ENCODE measurements around the gene LYPD6B. TPM values are rescaled to one million over a fixed set of nuclear protein-coding genes. Genes with fewer than 3 reads are reported as not detected.
"Not testable (repeated sequence)": the region's sequence is repeated elsewhere in the genome, so short reads cannot be mapped to it uniquely, and the experiment has no call there.

LYPD6B gene
- total RNA-seq, 1 donor from 2014 or later: not detected

GRCh38 chr2:149235816-149236375, 197.4 kb downstream of the LYPD6B start:
- Mint-ChIP-seq H3K36me3 (ENCODE audit: low read depth) (no peaks in the 10 kb centered on the region), H3K4me1 (no peaks in the 10 kb centered on the region), H3K9me3 (no peaks in the 10 kb centered on the region), H3K27me3 (no peaks in the 10 kb centered on the region), H3K27ac (no peak overlapping the region), H3K4me3 (no peak overlapping the region)
- no peak for DNase-seq
- intact Hi-C loops (cut with micrococcal nuclease): no loop called here

- no peaks in the 10 kb centered on the region for H3K4me1 Mint-ChIP-seq
- no peaks in the 10 kb centered on the region for H3K36me3 Mint-ChIP-seq (ENCODE audit: low read depth)
- H3K27ac Mint-ChIP-seq: no peak overlapping the region
- no peak for DNase-seq
- intact Hi-C loops (cut with micrococcal nuclease): no loop called here
- H3K9me3 Mint-ChIP-seq: no peaks in the 10 kb centered on the region
- H3K27me3 Mint-ChIP-seq: no peaks in the 10 kb centered on the region
- H3K4me3 Mint-ChIP-seq: no peak overlapping the region
Measured at GRCh38 chr2:149236410-149236809, 197.9 kb downstream of the LYPD6B start.

DNA sequence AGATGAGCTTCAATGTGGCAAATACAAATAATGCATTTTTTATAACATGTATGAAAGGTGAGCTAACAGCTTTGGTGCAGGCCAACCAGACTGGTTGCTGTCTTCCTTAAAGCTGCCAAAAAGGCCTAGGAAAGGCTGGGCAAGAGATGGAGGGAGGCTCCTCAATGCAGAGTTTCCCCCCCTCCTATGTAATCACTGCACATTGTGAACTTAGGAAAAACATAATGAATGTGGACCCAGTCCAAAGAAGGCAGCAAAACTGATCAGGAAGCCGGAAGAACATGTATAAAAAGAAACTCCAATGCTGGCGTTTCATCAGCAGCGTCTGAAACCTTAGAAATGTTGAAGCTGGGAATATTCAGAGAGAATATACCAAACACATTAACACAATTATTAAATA, 207.7 kb downstream of the LYPD6B start:
- Mint-ChIP-seq H3K36me3 (ENCODE audit: low read depth) (no peaks in the 10 kb centered on the region), H3K4me1 (no peaks in the 10 kb centered on the region), H3K4me3 (no peak overlapping the region), H3K9me3 (no peaks in the 10 kb centered on the region), H3K27me3 (peaks cover 3% of the 10 kb centered on the region), H3K27ac (no peak overlapping the region)
- intact Hi-C loops (cut with micrococcal nuclease): no loop called here
- no peak for DNase-seq

DNA sequence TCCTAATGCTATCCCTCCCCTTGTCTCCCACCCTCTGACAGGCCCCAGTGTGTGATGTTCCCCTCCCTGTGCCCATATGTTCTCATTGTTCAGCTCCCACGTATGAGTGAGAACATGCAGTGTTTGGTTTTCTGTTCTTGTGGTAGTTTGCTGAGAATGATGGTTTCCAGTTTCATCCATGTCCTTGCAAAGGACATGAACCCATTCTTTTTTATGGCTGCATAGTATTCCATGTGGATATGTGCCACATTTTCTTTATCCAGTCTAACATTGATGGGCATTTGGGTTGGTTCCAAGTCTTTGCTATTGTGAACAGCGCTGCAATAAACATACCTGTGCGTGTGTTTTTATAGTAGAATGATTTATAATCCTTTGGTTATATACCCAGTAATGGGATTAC, 212.9 kb downstream of the LYPD6B start:
- H3K36me3 Mint-ChIP-seq (ENCODE audit: low read depth); H3K27me3 Mint-ChIP-seq; DNase-seq; H3K27ac Mint-ChIP-seq; H3K4me3 Mint-ChIP-seq; intact Hi-C loops (cut with micrococcal nuclease); H3K4me1 Mint-ChIP-seq: not testable (repeated sequence)
- peaks cover 11% of the 10 kb centered on the region for H3K9me3 Mint-ChIP-seq

DNA sequence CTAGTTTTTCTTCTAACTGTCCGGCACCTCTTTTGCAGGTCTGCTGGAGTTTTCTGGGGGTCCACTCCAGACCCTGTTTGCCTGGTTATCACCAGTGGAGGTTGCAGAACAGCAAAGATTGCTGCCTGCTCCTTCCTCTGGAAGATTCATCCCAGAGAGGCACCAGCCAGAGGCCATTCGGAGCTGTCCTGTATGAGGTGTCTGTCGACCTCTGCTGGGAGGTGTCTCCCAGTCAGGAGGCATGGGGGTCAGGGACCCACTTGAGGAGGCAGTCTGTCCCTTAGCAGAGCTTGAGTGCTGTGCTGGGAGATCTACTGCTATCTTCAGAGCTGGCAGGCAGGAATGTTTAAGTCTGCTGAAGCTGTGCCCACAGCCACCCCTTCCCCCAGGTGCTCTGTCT, 218.4 kb downstream of the LYPD6B start:
- H3K4me1 Mint-ChIP-seq; H3K27ac Mint-ChIP-seq; intact Hi-C loops (cut with micrococcal nuclease): not testable (repeated sequence)

DNA sequence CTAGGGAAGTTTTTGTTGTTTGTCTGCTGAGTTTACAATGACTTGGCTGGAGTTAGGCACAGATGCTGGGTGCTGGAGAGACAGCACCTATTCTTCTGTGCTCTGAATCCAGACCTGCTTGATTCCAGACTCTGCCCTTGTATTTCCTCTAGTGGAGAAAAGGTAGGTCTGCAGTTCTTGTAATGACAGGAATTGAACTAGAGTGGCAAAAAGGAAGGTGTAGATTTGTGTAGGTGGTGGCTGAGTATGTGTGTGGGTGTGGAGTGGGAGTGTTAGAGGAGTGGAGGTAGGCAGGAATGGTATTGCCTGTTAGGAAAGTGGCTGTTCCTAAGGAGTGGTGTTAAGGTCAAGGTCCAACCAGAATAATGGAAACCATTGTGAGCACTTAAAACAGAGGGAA, 220.0 kb downstream of the LYPD6B start:
- Mint-ChIP-seq H3K27ac (no peak overlapping the region), H3K4me1 (no peaks in the 10 kb centered on the region), H3K4me3 (no peak overlapping the region), H3K36me3 (ENCODE audit: low read depth) (no peaks in the 10 kb centered on the region), H3K9me3 (peaks cover 6% of the 10 kb centered on the region), H3K27me3 (no peaks in the 10 kb centered on the region)
- no peak for DNase-seq
- intact Hi-C loops (cut with micrococcal nuclease): no loop called here

More for the DNA sequence above, 218.4 kb downstream of the LYPD6B start:
- not testable (repeated sequence) for H3K36me3 Mint-ChIP-seq (ENCODE audit: low read depth); DNase-seq; H3K4me3 Mint-ChIP-seq; H3K27me3 Mint-ChIP-seq
- peaks cover 11% of the 10 kb centered on the region for H3K9me3 Mint-ChIP-seq

- Mint-ChIP-seq H3K9me3 (peaks cover 4% of the 10 kb centered on the region), H3K27me3 (no peaks in the 10 kb centered on the region), H3K27ac (no peak overlapping the region), H3K4me1 (no peaks in the 10 kb centered on the region), H3K4me3 (no peak overlapping the region), H3K36me3 (ENCODE audit: low read depth) (no peaks in the 10 kb centered on the region)
- intact Hi-C loops (cut with micrococcal nuclease): no loop called here
- no peak for DNase-seq
Measured at GRCh38 chr2:149259136-149259535, 220.6 kb downstream of the LYPD6B start.

DNA sequence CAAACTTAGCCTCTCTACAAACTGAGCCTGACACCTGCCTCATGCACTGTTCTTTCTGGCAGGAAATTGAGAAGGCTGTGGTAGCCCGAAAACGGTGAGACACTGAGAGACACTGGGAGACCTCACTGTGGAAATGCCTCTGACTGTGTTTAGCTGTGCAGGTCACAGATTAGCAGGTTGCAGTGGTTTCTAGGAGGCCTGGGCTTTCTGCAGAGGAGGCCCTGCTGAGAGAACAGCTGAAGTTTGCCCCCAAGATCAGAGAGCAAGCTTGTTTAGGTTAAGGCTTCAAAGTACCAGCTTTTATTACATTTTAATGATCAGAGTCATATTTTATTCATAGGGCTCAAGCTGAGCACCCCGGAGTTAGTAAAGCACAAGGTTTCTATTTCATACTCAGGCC, 223.2 kb downstream of the LYPD6B start:
- no peaks in the 10 kb centered on the region for H3K27me3 Mint-ChIP-seq

More for the DNA sequence above, 223.2 kb downstream of the LYPD6B start:
- Mint-ChIP-seq H3K9me3 (no peaks in the 10 kb centered on the region), H3K4me1 (no peaks in the 10 kb centered on the region), H3K27ac (no peak overlapping the region), H3K36me3 (ENCODE audit: low read depth) (no peaks in the 10 kb centered on the region), H3K4me3 (no peak overlapping the region)
- intact Hi-C loops (cut with micrococcal nuclease): no loop called here
- no peak for DNase-seq

Other genes starting within 250 kb of the LYPD6B start
- gene KIF5C, start 163.5 kb upstream of the LYPD6B start, total RNA-seq: 16.9 and 20.0 TPM in 2 replicates